HepG2 (cell line): ENCODE results near the gene VAMP5. TPM values are rescaled to one million over a fixed set of nuclear protein-coding genes. Genes with fewer than 3 reads are reported as not detected.
A peak's percentile ranks its signal among the peaks of the same experiment; 100 is the strongest.

Experiments
- HNF1A ChIP-seq, 2 experiments: sonication (generic) in 1 of 2; formaldehyde crosslinking in 1 of 2; IDR thresholded peaks; 2 replicates each; pipeline versions ENCODE4 v1.4.0 to v1.6.1; 2016 to 2020; ENCODE audit warnings: borderline replicate concordance in 1 of 2, low read depth in 1 of 2, mild to moderate bottlenecking in 1 of 2, missing genetic modification reagents in 1 of 2
- IRF1 ChIP-seq: sonication (generic); formaldehyde crosslinking; IDR thresholded peaks from 2 replicates; pipeline ENCODE4 v1.4.0; 2020; ENCODE audit warnings: low read depth, mild to moderate bottlenecking, missing genetic modification reagents
- MAFG ChIP-seq: sonication (generic); formaldehyde crosslinking; IDR thresholded peaks from 2 replicates; pipeline ENCODE4 v1.5.1; 2020; ENCODE audit warnings: mild to moderate bottlenecking, missing genetic modification reagents
- NONO ChIP-seq, 2 experiments: fragments of 450-650 bp in 1 of 2; sonication (generic) in 1 of 2; formaldehyde crosslinking in 1 of 2; IDR thresholded peaks in 1 of 2; conservative IDR thresholded peaks in 1 of 2; 2 replicates each; pipeline versions ENCODE4 v1.6.1 to v1.8.0; 2017 to 2022; ENCODE audit warnings: mild to moderate bottlenecking in 1 of 2, missing genetic modification reagents in 1 of 2, moderate library complexity in 1 of 2
- POGZ ChIP-seq: sonication (generic); formaldehyde crosslinking; IDR thresholded peaks from 2 replicates; pipeline ENCODE4 v1.4.0; 2020; ENCODE audit warnings: mild to moderate bottlenecking, missing genetic modification reagents
- RAD21 ChIP-seq: fragments of 450-650 bp; formaldehyde crosslinking; IDR thresholded peaks from 2 replicates; pipeline ENCODE4 v1.5.0; 2020; ENCODE audit warnings: mild to moderate bottlenecking
- RBM39 ChIP-seq: fragments of 200-400 bp; formaldehyde crosslinking; IDR thresholded peaks from one replicate; pipeline ENCODE4 v1.6.1; 2018; ENCODE audit warnings: antibody characterized with exemption, mild to moderate bottlenecking, low read depth, low read length; ENCODE audit not compliant: poor library complexity, severe bottlenecking
- SMAD3 ChIP-seq: sonication (generic); formaldehyde crosslinking; IDR thresholded peaks from 2 replicates; pipeline ENCODE4 v1.4.0; 2020; ENCODE audit warnings: missing genetic modification reagents
- THAP8 ChIP-seq: sonication (generic); formaldehyde crosslinking; IDR thresholded peaks from 2 replicates; pipeline ENCODE4 v1.5.1; 2020; ENCODE audit warnings: missing genetic modification reagents, mild to moderate bottlenecking, borderline replicate concordance
- TP53 ChIP-seq: sonication (generic); formaldehyde crosslinking; conservative IDR thresholded peaks from 2 replicates; pipeline ENCODE4 v1.4.0; 2020; ENCODE audit warnings: missing genetic modification reagents
- ZFY ChIP-seq: sonication (generic); formaldehyde crosslinking; IDR thresholded peaks from 2 replicates; pipeline ENCODE4 v1.4.0; 2020; ENCODE audit warnings: missing genetic modification reagents
- ZIK1 ChIP-seq: sonication (generic); formaldehyde crosslinking; IDR thresholded peaks from 2 replicates; pipeline ENCODE4 v1.5.0; 2020; ENCODE audit warnings: mild to moderate bottlenecking, low read depth, missing genetic modification reagents, borderline replicate concordance
- ZNF207 ChIP-seq: fragments of 450-650 bp; IDR thresholded peaks from 2 replicates; pipeline ENCODE4 v1.6.1; 2016; ENCODE audit warnings: antibody characterized with exemption, borderline replicate concordance
- ZNF274 ChIP-seq: sonication (generic); formaldehyde crosslinking; IDR thresholded peaks from 2 replicates; pipeline ENCODE4 v1.5.1; 2020; ENCODE audit warnings: mild to moderate bottlenecking, missing genetic modification reagents
- ZNF280B ChIP-seq: sonication (generic); formaldehyde crosslinking; IDR thresholded peaks from 2 replicates; pipeline ENCODE4 v1.5.0; 2020; ENCODE audit warnings: missing genetic modification reagents, mild to moderate bottlenecking, borderline replicate concordance
- ZNF446 ChIP-seq: sonication (generic); formaldehyde crosslinking; IDR thresholded peaks from 2 replicates; pipeline ENCODE4 v1.5.0; 2020; ENCODE audit warnings: mild to moderate bottlenecking, missing genetic modification reagents
- ZNF546 ChIP-seq: sonication (generic); formaldehyde crosslinking; conservative IDR thresholded peaks from 2 replicates; pipeline ENCODE4 v1.8.1; 2023; ENCODE audit warnings: mild to moderate bottlenecking, missing genetic modification reagents
- ZNF547 ChIP-seq: sonication (generic); formaldehyde crosslinking; IDR thresholded peaks from 2 replicates; pipeline ENCODE4 v1.5.1; 2020; ENCODE audit warnings: mild to moderate bottlenecking, missing genetic modification reagents
- polyA plus RNA-seq, 8 experiments: library from polyadenylated mRNA; depleted of rRNA in 3 of 8; stranded (reverse) in 7 of 8; unstranded in 1 of 8; fragments of >200 nt; fragmentation: Illumina TruSeq in 4 of 8; extraction: Trizol in 4 of 8; gene quantifications; 2 replicates each; pipeline versions ENCODE4 v1.2.1 to v1.2.3, GENCODE V29; 2011 to 2016; ENCODE audit warnings: low read depth in 4 of 8, missing spikeins in 1 of 8, mixed read lengths in 1 of 8; ENCODE audit not compliant: insufficient read depth in 1 of 8
- total RNA-seq, 5 experiments: library from RNA; depleted of rRNA; stranded (reverse); fragments of >200 nt; fragmentation: Illumina TruSeq; extraction: Trizol; gene quantifications; 2 replicates each; pipeline ENCODE4 v1.2.3, GENCODE V29; 2016; ENCODE audit warnings: low read depth in 1 of 5

The VAMP5 gene
- total and polyA plus RNA-seq, 2 of the 13 experiments (the other 11 are each of a cell fraction or from before 2014, with no cell fraction given), result 7.2 to 56.7 TPM

GRCh38 chr2:85539361-85540132 lies 44.7 kb upstream of the VAMP5 start (continued):
- peak; percentile 66; the same call in 1 of the 2 replicates for TF ChIP-seq ZIK1 (CRISPR knock-in tag)
- TF ChIP-seq NONO (IDR thresholded peaks at IDR 0.05), result no peak
- TF ChIP-seq NONO (CRISPR knock-in tag; conservative IDR thresholded peaks at IDR 0.05), result peak; percentile 17; the same call in 1 of the 2 replicates
- TF ChIP-seq TP53 (CRISPR knock-in tag), result 0 out of 2 replicates have a peak, but pooled peaks have one; percentile 33
- TF ChIP-seq POGZ (CRISPR knock-in tag), result no peak; the same call in 1 of the 2 replicates
- TF ChIP-seq ZNF546, result peak; percentile 69; the same call in 1 of the 2 replicates
- no peak for TF ChIP-seq ZNF207
- no peak for TF ChIP-seq THAP8 (CRISPR knock-in tag)
- peak; percentile 25; the same call in 1 of the 2 replicates for TF ChIP-seq ZNF547 (CRISPR knock-in tag)
- TF ChIP-seq RBM39, result peak; percentile 97
- TF ChIP-seq IRF1, result 0 out of 2 replicates have a peak, but pooled peaks have one; percentile 61
- TF ChIP-seq RAD21 (CRISPR knock-in tag), result no peak; the same call in 1 of the 2 replicates
- TF ChIP-seq ZNF446 (CRISPR knock-in tag), result no peak; the same call in 1 of the 2 replicates
- TF ChIP-seq ZFY, result peak; percentile 56
- no peak for TF ChIP-seq SMAD3
- no peak for TF ChIP-seq ZNF280B
- TF ChIP-seq MAFG (CRISPR knock-in tag), result no peak
- peak; percentile 89 for TF ChIP-seq ZNF274 (CRISPR knock-in tag)
- no peak for TF ChIP-seq HNF1A (IDR thresholded peaks at IDR 0.05; ENCODE audit: low read depth)
- peak; percentile 27; the same call in 1 of the 2 replicates for TF ChIP-seq HNF1A (CRISPR knock-in tag; IDR thresholded peaks at IDR 0.05; ENCODE audit: borderline replicate concordance)
